ENCODE measurements around the gene ARL6IP6.

Gene ARL6IP6

DNA sequence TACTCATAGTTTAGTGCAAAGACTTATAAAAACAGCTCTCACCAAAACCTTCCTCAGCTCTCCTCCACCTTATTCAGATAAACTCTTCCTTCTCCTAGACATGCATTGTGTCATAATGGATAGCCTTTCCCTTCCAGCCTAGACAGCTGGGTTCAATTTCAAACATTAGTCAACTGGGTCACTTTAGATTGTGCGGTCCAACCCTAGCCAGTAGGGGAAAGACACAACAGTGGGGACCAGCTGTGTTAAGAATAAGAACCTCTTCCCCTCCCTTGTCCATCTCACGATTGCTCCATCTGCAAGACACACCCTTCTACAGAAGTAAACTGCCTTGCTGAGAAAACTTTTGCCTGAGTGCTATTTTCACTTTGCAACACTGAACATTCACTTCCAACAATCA lies 9.7 kb upstream of the ARL6IP6 start:
- H3K4me2 ChIP-seq (ENCODE audit: low read length), result no peak overlapping the region
- H3K27me3 ChIP-seq (ENCODE audit: insufficient read depth, low read length), result no peaks in the 10 kb centered on the region
- H3K27ac ChIP-seq (ENCODE audit: low read depth, low read length, poor library complexity, severe bottlenecking), result no peak overlapping the region
- no peaks in the 10 kb centered on the region for H3K9me2 ChIP-seq (ENCODE audit: low read depth, low read length)
- H3K79me2 ChIP-seq (ENCODE audit: insufficient read depth, low read length), result peaks cover 98% of the 10 kb centered on the region
- H3K9me3 ChIP-seq (ENCODE audit: low read length), result peaks cover 11% of the 10 kb centered on the region
- H2AFZ ChIP-seq (ENCODE audit: low read length), result no peak overlapping the region
- no peaks in the 10 kb centered on the region for H4K20me1 ChIP-seq (ENCODE audit: insufficient read depth, low read length)
- H3K4me1 ChIP-seq (ENCODE audit: insufficient read depth, low read length, severe bottlenecking), result no peaks in the 10 kb centered on the region
- H3K36me3 ChIP-seq (ENCODE audit: insufficient read depth, low read length), result peaks cover 100% of the 10 kb centered on the region
- no peak overlapping the region for H3K9ac ChIP-seq (ENCODE audit: low read length)
- no peak overlapping the region for H3K4me3 ChIP-seq (ENCODE audit: low read depth, low read length, poor library complexity, severe bottlenecking)
- no peak for TF ChIP-seq EZH2 (IDR thresholded peaks at IDR 0.05; ENCODE audit: borderline replicate concordance, low read length)
- TF ChIP-seq, protein P1, sequence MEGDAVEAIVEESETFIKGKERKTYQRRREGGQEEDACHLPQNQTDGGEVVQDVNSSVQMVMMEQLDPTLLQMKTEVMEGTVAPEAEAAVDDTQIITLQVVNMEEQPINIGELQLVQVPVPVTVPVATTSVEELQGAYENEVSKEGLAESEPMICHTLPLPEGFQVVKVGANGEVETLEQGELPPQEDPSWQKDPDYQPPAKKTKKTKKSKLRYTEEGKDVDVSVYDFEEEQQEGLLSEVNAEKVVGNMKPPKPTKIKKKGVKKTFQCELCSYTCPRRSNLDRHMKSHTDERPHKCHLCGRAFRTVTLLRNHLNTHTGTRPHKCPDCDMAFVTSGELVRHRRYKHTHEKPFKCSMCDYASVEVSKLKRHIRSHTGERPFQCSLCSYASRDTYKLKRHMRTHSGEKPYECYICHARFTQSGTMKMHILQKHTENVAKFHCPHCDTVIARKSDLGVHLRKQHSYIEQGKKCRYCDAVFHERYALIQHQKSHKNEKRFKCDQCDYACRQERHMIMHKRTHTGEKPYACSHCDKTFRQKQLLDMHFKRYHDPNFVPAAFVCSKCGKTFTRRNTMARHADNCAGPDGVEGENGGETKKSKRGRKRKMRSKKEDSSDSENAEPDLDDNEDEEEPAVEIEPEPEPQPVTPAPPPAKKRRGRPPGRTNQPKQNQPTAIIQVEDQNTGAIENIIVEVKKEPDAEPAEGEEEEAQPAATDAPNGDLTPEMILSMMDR (IDR thresholded peaks at IDR 0.05; ENCODE audit: low read length), result no peak
- no peaks in the 10 kb centered on the region for H3F3A ChIP-seq (ENCODE audit: insufficient read depth, low read length)

DNA sequence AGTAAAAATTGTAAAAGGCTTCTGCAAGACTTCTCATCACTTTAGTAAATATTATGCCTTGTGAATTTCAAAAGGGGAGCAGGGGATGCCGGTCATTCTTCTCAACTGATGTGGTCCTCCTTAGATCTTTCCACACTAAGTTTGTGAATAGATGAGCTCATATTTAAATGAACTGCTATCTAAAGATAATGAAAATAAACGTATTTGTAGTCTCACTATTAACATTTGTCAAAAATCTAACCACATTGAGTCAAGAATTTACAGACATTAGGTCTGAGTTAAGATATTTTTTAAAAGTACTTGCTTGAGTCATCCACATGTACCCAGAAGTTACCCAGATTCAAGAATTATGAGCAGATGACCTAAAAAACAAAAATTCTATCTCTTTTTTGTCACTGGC lies 7.7 kb upstream of the ARL6IP6 start:
- Histone ChIP-seq H3K79me2 (ENCODE audit: insufficient read depth, low read length) (peaks cover 98% of the 10 kb centered on the region), H3K9ac (ENCODE audit: low read length) (no peak overlapping the region), H3K9me3 (ENCODE audit: low read length) (peaks cover 11% of the 10 kb centered on the region), H3K4me2 (ENCODE audit: low read length) (no peak overlapping the region), H3K4me3 (ENCODE audit: low read depth, low read length, poor library complexity, severe bottlenecking) (no peak overlapping the region), H2AFZ (ENCODE audit: low read length) (no peak overlapping the region), H4K20me1 (ENCODE audit: insufficient read depth, low read length) (peaks cover 4% of the 10 kb centered on the region; the same call in 1 of the 2 replicates), H3K4me1 (ENCODE audit: insufficient read depth, low read length, severe bottlenecking) (peaks cover 9% of the 10 kb centered on the region), H3K27ac (ENCODE audit: low read depth, low read length, poor library complexity, severe bottlenecking) (no peak overlapping the region), H3F3A (ENCODE audit: insufficient read depth, low read length) (no peaks in the 10 kb centered on the region), H3K36me3 (ENCODE audit: insufficient read depth, low read length) (peaks cover 100% of the 10 kb centered on the region), H3K9me2 (ENCODE audit: low read depth, low read length) (no peaks in the 10 kb centered on the region), H3K27me3 (ENCODE audit: insufficient read depth, low read length) (no peaks in the 10 kb centered on the region)
- TF ChIP-seq, protein P1 (IDR thresholded peaks at IDR 0.05; ENCODE audit: low read length), result no peak
- TF ChIP-seq EZH2 (IDR thresholded peaks at IDR 0.05; ENCODE audit: borderline replicate concordance, low read length), result no peak

DNA sequence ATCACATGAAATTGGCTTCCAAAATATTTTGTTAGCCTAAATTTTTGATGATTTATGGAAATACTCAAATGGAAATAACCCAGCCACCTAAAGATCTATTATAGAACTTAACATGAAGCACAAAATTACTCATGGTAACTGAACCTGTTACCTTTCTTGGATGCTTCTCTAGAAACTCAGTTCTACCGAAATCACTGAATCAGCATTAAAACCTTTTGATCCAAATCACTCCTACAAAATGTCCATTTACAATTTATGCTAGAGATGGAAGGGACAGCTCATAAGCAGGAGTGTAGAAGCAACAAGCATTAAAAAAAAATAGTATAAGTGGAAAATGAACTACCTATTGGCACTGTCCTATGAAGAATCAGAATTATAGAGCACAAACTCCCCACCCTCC lies 3.3 kb upstream of the ARL6IP6 start:
- Histone ChIP-seq H3F3A (ENCODE audit: insufficient read depth, low read length) (no peaks in the 10 kb centered on the region), H3K9ac (ENCODE audit: low read length) (no peak overlapping the region), H3K9me2 (ENCODE audit: low read depth, low read length) (no peaks in the 10 kb centered on the region), H4K20me1 (ENCODE audit: insufficient read depth, low read length) (peaks cover 4% of the 10 kb centered on the region; the same call in 1 of the 2 replicates), H3K79me2 (ENCODE audit: insufficient read depth, low read length) (peaks cover 82% of the 10 kb centered on the region), H3K27me3 (ENCODE audit: insufficient read depth, low read length) (no peaks in the 10 kb centered on the region), H3K27ac (ENCODE audit: low read depth, low read length, poor library complexity, severe bottlenecking) (no peak overlapping the region), H3K4me3 (ENCODE audit: low read depth, low read length, poor library complexity, severe bottlenecking) (peak overlapping the region; percentile 84), H3K4me2 (ENCODE audit: low read length) (peak overlapping the region; percentile 81), H3K36me3 (ENCODE audit: insufficient read depth, low read length) (peaks cover 60% of the 10 kb centered on the region), H3K9me3 (ENCODE audit: low read length) (no peaks in the 10 kb centered on the region), H3K4me1 (ENCODE audit: insufficient read depth, low read length, severe bottlenecking) (peaks cover 22% of the 10 kb centered on the region), H2AFZ (ENCODE audit: low read length) (no peak overlapping the region)
- TF ChIP-seq, protein P1 (IDR thresholded peaks at IDR 0.05; ENCODE audit: low read length), result no peak
- no peak for TF ChIP-seq EZH2 (IDR thresholded peaks at IDR 0.05; ENCODE audit: borderline replicate concordance, low read length)

Data from OCI-LY1 (cell line).